Measurements from ENCODE around the gene ARSB.

DNA sequence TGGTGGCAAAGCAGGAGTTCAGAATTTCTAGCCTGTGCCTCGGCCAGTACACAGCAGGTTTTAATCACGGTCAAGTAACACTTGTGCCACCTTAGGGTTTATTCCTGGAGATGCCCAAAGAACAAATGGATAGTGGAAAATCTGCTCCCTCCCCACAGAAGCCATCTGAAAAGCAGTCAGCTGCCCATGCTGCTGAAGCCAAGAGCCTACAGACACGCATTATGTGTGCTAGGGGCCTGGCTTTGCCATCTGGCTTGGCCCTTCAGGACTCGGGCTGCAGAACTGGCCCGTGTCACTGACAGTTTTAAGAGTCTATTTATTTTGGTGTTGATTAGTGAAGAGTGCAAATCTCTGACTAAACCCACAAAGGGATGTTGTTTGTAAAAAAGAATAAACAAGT lies 11.1 kb downstream of the ARSB start:
- TF ChIP-seq, protein P1, sequence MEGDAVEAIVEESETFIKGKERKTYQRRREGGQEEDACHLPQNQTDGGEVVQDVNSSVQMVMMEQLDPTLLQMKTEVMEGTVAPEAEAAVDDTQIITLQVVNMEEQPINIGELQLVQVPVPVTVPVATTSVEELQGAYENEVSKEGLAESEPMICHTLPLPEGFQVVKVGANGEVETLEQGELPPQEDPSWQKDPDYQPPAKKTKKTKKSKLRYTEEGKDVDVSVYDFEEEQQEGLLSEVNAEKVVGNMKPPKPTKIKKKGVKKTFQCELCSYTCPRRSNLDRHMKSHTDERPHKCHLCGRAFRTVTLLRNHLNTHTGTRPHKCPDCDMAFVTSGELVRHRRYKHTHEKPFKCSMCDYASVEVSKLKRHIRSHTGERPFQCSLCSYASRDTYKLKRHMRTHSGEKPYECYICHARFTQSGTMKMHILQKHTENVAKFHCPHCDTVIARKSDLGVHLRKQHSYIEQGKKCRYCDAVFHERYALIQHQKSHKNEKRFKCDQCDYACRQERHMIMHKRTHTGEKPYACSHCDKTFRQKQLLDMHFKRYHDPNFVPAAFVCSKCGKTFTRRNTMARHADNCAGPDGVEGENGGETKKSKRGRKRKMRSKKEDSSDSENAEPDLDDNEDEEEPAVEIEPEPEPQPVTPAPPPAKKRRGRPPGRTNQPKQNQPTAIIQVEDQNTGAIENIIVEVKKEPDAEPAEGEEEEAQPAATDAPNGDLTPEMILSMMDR (IDR thresholded peaks at IDR 0.05) = no peak
- TF ChIP-seq MAFK (IDR thresholded peaks at IDR 0.05; ENCODE audit: partially characterized antibody) (no peak), POLR2A (IDR thresholded peaks at IDR 0.05; ENCODE audit: low read length) (no peak), KDM1A (IDR thresholded peaks at IDR 0.05; ENCODE audit: low read depth) (no peak), HOXA7 (CRISPR knock-in tag; IDR thresholded peaks at IDR 0.05) (no peak), RAD21 (conservative IDR thresholded peaks at IDR 0.05 in 1 of 2, IDR thresholded peaks at IDR 0.05 in 1 of 2) (no peak), NFE2L2 (conservative IDR thresholded peaks at IDR 0.05; ENCODE audit: low read length) (no peak), GATA3 (IDR thresholded peaks at IDR 0.05; ENCODE audit: borderline replicate concordance) (no peak), POLR2AphosphoS2 (conservative IDR thresholded peaks at IDR 0.05; ENCODE audit: low read length) (no peak), ZNF302 (CRISPR knock-in tag; IDR thresholded peaks at IDR 0.05) (no peak)
- TF ChIP-seq, protein P2, sequence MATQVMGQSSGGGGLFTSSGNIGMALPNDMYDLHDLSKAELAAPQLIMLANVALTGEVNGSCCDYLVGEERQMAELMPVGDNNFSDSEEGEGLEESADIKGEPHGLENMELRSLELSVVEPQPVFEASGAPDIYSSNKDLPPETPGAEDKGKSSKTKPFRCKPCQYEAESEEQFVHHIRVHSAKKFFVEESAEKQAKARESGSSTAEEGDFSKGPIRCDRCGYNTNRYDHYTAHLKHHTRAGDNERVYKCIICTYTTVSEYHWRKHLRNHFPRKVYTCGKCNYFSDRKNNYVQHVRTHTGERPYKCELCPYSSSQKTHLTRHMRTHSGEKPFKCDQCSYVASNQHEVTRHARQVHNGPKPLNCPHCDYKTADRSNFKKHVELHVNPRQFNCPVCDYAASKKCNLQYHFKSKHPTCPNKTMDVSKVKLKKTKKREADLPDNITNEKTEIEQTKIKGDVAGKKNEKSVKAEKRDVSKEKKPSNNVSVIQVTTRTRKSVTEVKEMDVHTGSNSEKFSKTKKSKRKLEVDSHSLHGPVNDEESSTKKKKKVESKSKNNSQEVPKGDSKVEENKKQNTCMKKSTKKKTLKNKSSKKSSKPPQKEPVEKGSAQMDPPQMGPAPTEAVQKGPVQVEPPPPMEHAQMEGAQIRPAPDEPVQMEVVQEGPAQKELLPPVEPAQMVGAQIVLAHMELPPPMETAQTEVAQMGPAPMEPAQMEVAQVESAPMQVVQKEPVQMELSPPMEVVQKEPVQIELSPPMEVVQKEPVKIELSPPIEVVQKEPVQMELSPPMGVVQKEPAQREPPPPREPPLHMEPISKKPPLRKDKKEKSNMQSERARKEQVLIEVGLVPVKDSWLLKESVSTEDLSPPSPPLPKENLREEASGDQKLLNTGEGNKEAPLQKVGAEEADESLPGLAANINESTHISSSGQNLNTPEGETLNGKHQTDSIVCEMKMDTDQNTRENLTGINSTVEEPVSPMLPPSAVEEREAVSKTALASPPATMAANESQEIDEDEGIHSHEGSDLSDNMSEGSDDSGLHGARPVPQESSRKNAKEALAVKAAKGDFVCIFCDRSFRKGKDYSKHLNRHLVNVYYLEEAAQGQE (IDR thresholded peaks at IDR 0.05) = no peak
- TF ChIP-seq, protein P3, sequence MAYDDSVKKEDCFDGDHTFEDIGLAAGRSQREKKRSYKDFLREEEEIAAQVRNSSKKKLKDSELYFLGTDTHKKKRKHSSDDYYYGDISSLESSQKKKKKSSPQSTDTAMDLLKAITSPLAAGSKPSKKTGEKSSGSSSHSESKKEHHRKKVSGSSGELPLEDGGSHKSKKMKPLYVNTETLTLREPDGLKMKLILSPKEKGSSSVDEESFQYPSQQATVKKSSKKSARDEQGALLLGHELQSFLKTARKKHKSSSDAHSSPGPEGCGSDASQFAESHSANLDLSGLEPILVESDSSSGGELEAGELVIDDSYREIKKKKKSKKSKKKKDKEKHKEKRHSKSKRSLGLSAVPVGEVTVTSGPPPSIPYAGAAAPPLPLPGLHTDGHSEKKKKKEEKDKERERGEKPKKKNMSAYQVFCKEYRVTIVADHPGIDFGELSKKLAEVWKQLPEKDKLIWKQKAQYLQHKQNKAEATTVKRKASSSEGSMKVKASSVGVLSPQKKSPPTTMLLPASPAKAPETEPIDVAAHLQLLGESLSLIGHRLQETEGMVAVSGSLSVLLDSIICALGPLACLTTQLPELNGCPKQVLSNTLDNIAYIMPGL (CRISPR knock-in tag; IDR thresholded peaks at IDR 0.05; ENCODE audit: borderline replicate concordance) = no peak

Measured in A549 (cell line).